Measurements from ENCODE around the gene SMG7.
"Not testable (repeated sequence)": the region's sequence is repeated elsewhere in the genome, so short reads cannot be mapped to it uniquely, and the experiment has no call there.

SMG7 gene

GRCh38 chr1:183472488-183473216 is at the start of gene SMG7:
Gene SMG7 (plus strand): TSS chr1:183472499. CDS start chr1:183472621, 122 bp downstream.
- DNase-seq (ENCODE audit: low read depth in 2 of 2), result peak in 1 of 2 donors; percentile 28

- no peak for DNase-seq (ENCODE audit: low read depth in 2 of 2)
Observed at GRCh38 chr1:183423541-183423940, 48.8 kb upstream of the SMG7 start.

DNA sequence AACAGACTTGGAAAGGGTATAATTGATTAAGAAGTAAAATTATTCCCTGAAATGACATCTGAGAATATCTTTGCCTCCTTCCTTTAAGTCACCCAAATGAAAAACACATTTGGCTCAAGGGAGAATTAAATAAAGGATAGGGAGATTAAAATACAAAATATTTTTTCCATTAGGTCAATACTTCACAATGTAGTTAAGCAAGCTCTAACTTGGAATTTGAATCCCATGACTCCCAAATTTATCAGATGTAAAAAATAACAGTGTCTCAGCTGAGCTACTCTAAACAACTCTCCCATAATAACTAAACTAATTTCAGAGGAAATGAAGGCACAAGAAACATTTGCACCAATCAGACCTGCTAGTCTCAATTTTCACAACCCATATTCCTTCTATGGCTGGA is 47.6 kb upstream of the SMG7 start:
- DNase-seq (ENCODE audit: low read depth in 2 of 2), result no peak

- not testable (repeated sequence) for DNase-seq (ENCODE audit: low read depth in 2 of 2)
Observed at GRCh38 chr1:183427591-183427990, 44.7 kb upstream of the SMG7 start.

GRCh38 chr1:183431840-183432547 is 40.3 kb upstream of the SMG7 start:
- no peak for DNase-seq (ENCODE audit: low read depth in 2 of 2)

GRCh38 chr1:183432548-183432875 is 39.8 kb upstream of the SMG7 start:
- DNase-seq (ENCODE audit: low read depth in 2 of 2), result no peak

- no peak for DNase-seq (ENCODE audit: low read depth in 2 of 2)
Observed at GRCh38 chr1:183433703-183434102, 38.6 kb upstream of the SMG7 start.

DNA sequence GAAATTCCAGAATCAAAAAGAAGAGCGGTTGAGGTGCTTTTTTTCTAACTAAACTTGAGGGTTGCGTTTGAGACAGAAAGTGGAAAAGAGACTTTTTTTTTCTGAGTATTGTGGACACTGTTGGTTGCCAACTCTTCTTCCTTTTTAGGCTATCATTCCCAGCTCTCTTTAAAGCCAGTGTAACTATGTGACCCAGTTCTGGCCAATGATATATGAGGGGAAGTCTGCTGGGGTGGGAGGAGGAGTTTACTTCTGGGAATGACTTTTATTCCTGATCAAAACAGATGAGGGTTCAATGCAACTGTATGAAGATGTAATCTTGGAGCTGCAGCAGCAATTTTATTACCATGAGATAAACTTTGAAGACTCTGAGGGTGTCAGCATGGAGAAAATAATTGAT is 36.8 kb upstream of the SMG7 start:
- DNase-seq (ENCODE audit: low read depth in 2 of 2), result no peak

- DNase-seq (ENCODE audit: low read depth in 2 of 2), result no peak
Observed at GRCh38 chr1:183438060-183438459, 34.2 kb upstream of the SMG7 start.

DNA sequence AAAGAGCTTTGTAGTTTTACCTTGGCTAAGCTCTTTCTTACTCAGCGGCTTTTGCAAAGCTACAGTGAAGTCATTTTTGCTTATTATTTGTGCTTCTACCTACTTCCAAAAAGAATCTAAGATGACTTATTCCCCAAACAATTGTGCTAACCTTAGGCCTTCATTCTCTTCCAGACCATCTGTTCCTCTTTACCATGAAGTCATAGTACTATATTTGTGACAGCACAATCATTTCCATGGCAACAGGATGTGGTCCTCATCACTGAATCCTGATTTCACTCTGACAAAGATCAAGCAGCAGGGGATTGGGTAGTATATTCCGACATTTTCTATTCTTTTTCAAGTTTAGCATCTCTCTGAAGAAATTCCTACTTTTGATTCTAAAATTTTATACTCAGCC is 29.3 kb upstream of the SMG7 start:
- no peak for DNase-seq (ENCODE audit: low read depth in 2 of 2)

DNA sequence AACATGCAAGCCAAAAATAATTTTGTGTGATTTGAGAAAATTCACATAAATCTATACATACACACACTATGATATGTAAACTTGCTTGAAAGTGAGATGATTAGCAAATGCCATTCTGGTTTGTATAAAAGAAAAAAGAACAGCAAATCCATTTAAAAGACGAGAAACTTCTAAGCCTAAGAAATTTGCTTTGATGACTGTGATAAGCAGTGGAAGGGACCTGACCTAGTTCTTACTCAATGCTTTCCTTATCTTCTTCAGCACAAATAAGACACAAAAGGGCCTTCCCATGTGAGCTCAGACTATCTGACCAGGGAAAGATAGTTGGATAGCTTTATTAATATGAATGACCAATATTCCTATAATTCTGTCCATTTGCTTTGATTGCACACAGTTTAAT is 28.8 kb upstream of the SMG7 start:
- DNase-seq (ENCODE audit: low read depth in 2 of 2), result no peak

DNA sequence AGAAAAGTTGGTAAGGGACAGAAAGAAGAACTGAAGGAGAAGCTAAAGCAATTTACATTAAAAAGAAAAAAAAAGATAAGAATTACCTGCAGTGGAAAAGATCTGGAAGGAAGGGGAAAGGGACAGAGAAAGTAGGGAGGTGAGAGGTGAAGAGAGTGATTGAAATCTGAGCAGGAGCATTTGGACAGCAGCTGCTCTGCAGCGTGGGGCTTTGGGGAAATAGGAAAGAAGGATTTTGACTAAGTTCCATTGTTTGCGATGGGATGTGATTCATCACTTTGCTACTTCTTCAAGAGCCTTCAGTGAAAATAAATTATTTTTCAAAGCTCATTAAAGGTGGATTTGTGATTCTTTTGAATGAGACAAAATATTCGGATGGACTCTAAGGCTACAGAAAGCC is 28.1 kb upstream of the SMG7 start:
- no peak for DNase-seq (ENCODE audit: low read depth in 2 of 2)

DNA sequence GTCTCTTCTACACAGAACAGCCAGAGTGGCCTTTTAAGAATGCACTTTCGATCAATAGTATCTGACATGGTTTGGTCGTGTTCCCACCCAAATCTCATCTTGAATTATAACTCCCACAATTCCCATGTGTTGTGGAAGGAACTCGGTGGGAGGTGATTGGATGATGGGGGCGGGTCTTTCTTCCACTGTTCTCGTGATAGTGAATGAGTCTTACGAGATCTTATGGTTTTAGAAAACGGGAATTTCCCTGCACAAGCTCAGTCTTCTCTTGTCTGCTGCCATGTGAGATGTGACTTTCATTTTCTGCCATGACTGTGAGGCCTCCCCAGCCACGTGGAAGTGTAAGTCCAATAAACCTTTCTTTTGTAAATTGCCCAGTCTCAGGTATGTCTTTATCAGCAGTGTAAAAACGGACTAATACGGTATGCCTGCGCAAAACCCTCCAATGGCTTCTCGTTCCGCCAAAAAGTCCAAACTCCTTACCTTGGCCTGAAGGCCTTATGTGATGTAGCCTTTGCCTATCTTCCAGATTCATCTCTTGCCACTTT is 23.0 kb upstream of the SMG7 start:
- no peak for DNase-seq (ENCODE audit: low read depth in 2 of 2)

DNA sequence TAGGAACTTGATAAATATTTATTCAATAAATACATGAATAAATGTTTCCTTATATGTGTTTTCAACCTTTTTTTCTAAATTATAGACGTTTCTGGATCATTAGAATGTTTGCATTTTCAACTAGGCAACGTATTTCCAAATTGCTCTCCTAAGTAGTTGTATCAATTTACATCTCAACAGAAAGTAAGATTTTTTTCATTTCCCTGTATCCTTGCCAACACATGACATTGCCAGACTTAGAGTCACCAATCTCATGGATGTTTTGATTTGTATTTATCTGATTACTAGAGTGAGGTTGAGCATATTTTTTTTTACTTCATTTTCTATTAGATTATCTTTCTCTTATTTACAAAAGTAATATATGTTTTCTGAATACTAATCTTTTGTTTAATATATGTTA is 22.2 kb upstream of the SMG7 start:
- no peak for DNase-seq (ENCODE audit: low read depth in 2 of 2)

GRCh38 chr1:183454377-183454776 is 17.9 kb upstream of the SMG7 start:
- DNase-seq (ENCODE audit: low read depth in 2 of 2), result no peak

DNA sequence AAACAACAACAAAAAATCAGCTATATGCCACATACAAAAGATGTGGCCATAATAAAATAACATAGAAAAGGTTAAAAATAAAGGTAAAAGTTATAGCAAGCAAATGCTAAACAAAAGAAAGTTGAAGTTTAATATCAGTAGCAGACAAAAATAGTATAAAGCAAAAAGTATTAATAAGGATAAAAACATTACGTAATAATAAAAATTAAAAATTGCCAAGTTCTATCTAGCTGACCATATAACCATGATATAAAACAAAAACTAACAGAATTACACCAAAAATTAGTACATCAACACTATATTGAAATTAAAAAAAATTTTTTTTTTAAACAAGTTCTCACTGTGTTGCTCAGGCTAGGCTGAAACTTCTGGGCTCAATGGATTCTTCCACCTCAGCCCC is 15.5 kb upstream of the SMG7 start:
- DNase-seq (ENCODE audit: low read depth in 2 of 2), result no peak

GRCh38 chr1:183457449-183457848 is 14.8 kb upstream of the SMG7 start:
- DNase-seq (ENCODE audit: low read depth in 2 of 2), result no peak

GRCh38 chr1:183460596-183460995 is 11.7 kb upstream of the SMG7 start:
- DNase-seq (ENCODE audit: low read depth in 2 of 2), result no peak

DNA sequence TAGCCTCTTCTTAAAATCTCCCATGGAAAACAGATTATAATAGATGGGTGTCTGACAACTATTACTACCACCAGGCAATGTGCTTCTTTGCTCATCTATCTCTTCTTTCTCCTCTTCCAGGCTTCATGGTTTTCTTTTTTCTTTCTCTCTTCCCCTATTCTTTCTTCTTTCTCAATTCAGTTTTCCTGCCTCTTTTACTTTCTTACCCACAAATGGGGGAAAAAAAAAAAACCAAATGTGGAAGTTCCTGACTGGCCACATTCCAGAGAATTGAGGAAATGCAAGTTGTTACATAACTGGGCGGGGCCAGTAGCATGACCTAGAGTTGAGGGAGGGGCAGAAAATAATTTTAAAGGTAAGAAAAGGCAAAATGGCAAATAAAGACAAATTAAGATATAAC is 10.9 kb upstream of the SMG7 start:
- no peak for DNase-seq (ENCODE audit: low read depth in 2 of 2)

DNA sequence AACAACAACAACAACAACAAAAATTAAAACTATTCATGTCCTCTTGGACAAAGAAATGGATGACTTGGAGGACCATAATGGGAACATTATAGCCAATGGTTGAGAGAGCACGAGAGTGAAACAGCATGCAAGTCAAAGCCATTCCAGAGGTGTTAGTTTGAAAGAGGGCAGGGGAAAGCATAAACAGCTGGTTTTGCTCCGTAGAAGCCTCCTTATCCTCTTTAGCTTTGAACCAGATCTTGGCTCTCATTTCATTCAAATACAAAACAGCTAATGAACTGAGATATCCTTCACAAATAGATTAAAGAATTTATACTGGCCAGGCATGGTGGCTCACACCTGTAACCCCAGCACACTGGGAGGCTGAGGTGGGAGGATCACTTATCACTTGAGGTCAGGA is 8.7 kb upstream of the SMG7 start:
- no peak for DNase-seq (ENCODE audit: low read depth in 2 of 2)

DNA sequence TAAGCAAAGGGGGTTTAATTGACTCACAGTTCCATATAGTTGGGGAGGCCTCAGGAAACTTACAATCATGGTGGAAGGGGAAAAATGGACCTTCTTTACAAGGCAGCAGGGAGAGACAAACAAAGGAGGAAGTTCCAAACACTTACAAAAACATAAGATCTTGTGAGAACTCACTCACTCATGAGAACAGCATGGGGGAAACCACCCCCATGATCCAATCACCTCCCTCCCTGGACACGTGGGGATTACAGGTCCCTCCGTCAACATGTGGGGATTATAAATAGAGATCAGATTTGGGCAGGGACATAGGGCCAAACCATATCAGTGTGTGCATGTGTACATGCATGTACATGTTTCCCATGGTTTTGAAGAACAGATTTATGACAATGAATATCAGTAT is 5.5 kb upstream of the SMG7 start:
- DNase-seq (ENCODE audit: low read depth in 2 of 2), result no peak

GRCh38 chr1:183467687-183468086 is 4.6 kb upstream of the SMG7 start:
- DNase-seq (ENCODE audit: low read depth in 2 of 2), result no peak

Data from stimulated activated CD8-positive, alpha-beta memory T cell treated with anti-CD3 and anti-CD28 coated beads, Interleukin-2, amount 100 ng/mL, for 1 hour (primary cell).